Measurements from ENCODE around the gene SYT9. TPM values are rescaled to one million over a fixed set of nuclear protein-coding genes. Genes with fewer than 3 reads are reported as not detected.
A peak's percentile ranks its signal among the peaks of the same experiment; 100 is the strongest.

SYT9 gene
- total and polyA plus RNA-seq, 8 donors, result 0.10 to 0.89 (median 0.31) TPM; not detected in 3

- Histone ChIP-seq H3K27me3 (no peaks in the 10 kb centered on the region), H3K4me1 (no peaks in the 10 kb centered on the region), H3K36me3 (no peaks in the 10 kb centered on the region), H3K9me3 (no peaks in the 10 kb centered on the region), H3K4me3 (no peak overlapping the region), H3K27ac (no peak overlapping the region)
- intact Hi-C loops (cut with DNase I; ENCODE audit: low total_unique reads), result no loop called here
- DNase-seq, result peak in 1 of 2 donors; percentile 17
- 37 to 71% (median 44%) methylated on average over 4 of the region's 4 CpGs for WGBS, 5 donors
- peak in 4 of 7 experiments; percentile 5 to 25 (median 10) for TF ChIP-seq CTCF (IDR thresholded peaks at IDR 0.05)
- no peak for TF ChIP-seq EP300 (IDR thresholded peaks at IDR 0.05)
Observed at GRCh38 chr11:7353100-7353499, 101.4 kb downstream of the SYT9 start.

- Histone ChIP-seq H3K4me3 (no peak overlapping the region), H3K36me3 (no peaks in the 10 kb centered on the region), H3K4me1 (no peaks in the 10 kb centered on the region), H3K27me3 (no peaks in the 10 kb centered on the region), H3K9me3 (no peaks in the 10 kb centered on the region), H3K27ac (no peak overlapping the region)
- WGBS, 5 donors, result 57 to 85% (median 71%) methylated on average over 1 of the region's 1 CpG
- no peak for DNase-seq
- intact Hi-C loops (cut with DNase I; ENCODE audit: low total_unique reads), result no loop called here
- TF ChIP-seq CTCF (IDR thresholded peaks at IDR 0.05) (no peak), POLR2AphosphoS5 (IDR thresholded peaks at IDR 0.05) (no peak), EP300 (IDR thresholded peaks at IDR 0.05) (no peak)
Observed at GRCh38 chr11:7364660-7365059, 113.0 kb downstream of the SYT9 start.

- Histone ChIP-seq H3K4me1 (no peaks in the 10 kb centered on the region), H3K4me3 (no peak overlapping the region), H3K27me3 (no peaks in the 10 kb centered on the region), H3K27ac (no peak overlapping the region), H3K36me3 (no peaks in the 10 kb centered on the region), H3K9me3 (peaks cover 0 to 10% (median 8%) of the 10 kb centered on the region in 4 donors)
- no peak for DNase-seq
- TF ChIP-seq POLR2A (IDR thresholded peaks at IDR 0.05), result no peak
- TF ChIP-seq EP300 (IDR thresholded peaks at IDR 0.05), result no peak
- no peak for TF ChIP-seq CTCF (IDR thresholded peaks at IDR 0.05)
- TF ChIP-seq POLR2AphosphoS5 (IDR thresholded peaks at IDR 0.05), result no peak
- intact Hi-C loops (cut with DNase I; ENCODE audit: low total_unique reads), result no loop called here
Observed at GRCh38 chr11:7367803-7368202, 116.1 kb downstream of the SYT9 start.

- DNase-seq, result no peak
- H3K9me3 ChIP-seq, result peaks cover 0 to 10% (median 8%) of the 10 kb centered on the region in 4 donors
- no peak overlapping the region for H3K27ac ChIP-seq
- no peak overlapping the region for H3K4me3 ChIP-seq
- no peaks in the 10 kb centered on the region for H3K4me1 ChIP-seq
- TF ChIP-seq POLR2AphosphoS5 (IDR thresholded peaks at IDR 0.05) (no peak), POLR2A (IDR thresholded peaks at IDR 0.05) (no peak), EP300 (IDR thresholded peaks at IDR 0.05) (no peak), CTCF (IDR thresholded peaks at IDR 0.05) (no peak)
- H3K36me3 ChIP-seq, result no peaks in the 10 kb centered on the region
- intact Hi-C loops (cut with DNase I; ENCODE audit: low total_unique reads), result no loop called here
- H3K27me3 ChIP-seq, result no peaks in the 10 kb centered on the region
- WGBS, 5 donors, result 91 to 100% (median 98%) methylated on average over 1 of the region's 1 CpG
Observed at GRCh38 chr11:7376386-7376785, 124.7 kb downstream of the SYT9 start.

Data from stomach (tissue), 9 donors.